ENCODE results near the gene ZC4H2. TPM values are rescaled to one million over a fixed set of nuclear protein-coding genes. Genes with fewer than 3 reads are reported as not detected.
"Not testable (repeated sequence)": the region's sequence is repeated elsewhere in the genome, so short reads cannot be mapped to it uniquely, and the experiment has no call there.

Gene ZC4H2, protein sequence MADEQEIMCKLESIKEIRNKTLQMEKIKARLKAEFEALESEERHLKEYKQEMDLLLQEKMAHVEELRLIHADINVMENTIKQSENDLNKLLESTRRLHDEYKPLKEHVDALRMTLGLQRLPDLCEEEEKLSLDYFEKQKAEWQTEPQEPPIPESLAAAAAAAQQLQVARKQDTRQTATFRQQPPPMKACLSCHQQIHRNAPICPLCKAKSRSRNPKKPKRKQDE
- total RNA-seq (2022) (4.4 and 8.3 TPM in 2 replicates), Bru-seq, nascent RNA (percentile 33 among the genes with signal in this experiment), BruChase-seq, experiment 1, labeled RNA remaining after a 6-hour chase (percentile 35 among the genes with signal in this experiment), BruChase-seq, experiment 2, labeled RNA remaining after a 2-hour chase (percentile 41 among the genes with signal in this experiment)
- long read RNA-seq, transcript ZC4H2-202 (5 exons, 2,184 nt), result major isoform, 13 of 18 reads
- long read RNA-seq, partial matches to known transcripts, result 2 of 18 reads
- long read RNA-seq, other reads (novel, unspliced or antisense), result 0 of 18 reads

DNA sequence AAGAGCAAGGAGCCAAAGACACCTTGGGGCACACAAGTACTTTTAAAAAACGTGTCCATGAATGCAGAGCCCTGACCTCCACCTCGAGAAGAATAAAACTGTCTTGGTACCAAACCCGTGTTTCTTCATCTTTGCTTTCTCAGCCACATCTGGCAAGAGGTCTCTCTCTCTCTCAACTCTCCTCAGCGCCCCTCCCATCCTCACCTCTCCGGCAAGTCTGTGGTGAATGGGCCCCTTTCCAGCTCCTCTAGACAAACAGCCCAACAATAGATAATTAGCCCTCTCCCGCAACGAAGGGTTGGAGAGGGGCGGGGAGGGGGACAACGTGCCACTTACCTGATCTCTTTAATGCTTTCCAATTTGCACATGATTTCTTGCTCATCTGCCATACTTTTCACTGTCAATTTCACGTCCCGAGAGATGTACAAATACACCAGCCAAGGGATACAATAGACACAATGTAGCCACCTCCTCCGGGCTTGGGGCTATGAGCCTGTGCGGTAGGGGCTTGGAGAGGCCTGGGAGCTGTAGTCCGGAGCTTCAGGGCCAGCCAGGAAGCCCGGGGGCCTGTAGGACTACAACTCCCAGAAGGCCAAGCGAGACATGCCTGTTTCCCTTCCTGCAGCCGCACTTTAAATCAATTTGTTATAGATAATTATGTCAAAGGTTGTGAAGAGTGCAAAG lies at the start of gene ZC4H2:
Gene ZC4H2 (minus strand): TSS at position 462 of the 684 bp plus-strand sequence. CDS start 73 bp downstream, at position 389.
- peak; percentile 76 for DNase-seq (ENCODE audit: unreplicated experiment)
- peak within 1 kb of the TSS; percentile 84 for H3K4me3 Mint-ChIP-seq (ENCODE audit: unreplicated experiment)
- TSS peak; percentile 54 for BruUV-seq (replicated peaks)

DNA sequence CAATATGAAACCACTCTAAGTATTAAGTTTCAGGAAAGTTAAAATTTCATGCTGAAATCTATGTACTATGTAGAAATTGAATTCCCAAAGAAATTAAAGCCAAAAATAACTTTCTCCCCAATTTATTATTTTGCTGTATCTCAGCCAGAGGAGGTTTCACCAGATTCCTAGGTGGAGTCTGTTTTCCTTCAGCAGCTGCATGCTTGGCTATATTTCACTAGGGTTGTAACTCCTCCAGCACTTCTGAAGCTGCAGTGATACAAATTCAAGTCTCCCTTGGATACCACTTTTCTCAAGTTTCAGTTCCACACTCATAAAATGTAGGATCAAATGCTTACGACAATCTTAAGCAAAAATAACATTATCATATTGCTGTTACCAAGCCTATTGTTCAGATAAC lies 41.2 kb upstream of the ZC4H2 start:
- TF ChIP-seq, protein P1, sequence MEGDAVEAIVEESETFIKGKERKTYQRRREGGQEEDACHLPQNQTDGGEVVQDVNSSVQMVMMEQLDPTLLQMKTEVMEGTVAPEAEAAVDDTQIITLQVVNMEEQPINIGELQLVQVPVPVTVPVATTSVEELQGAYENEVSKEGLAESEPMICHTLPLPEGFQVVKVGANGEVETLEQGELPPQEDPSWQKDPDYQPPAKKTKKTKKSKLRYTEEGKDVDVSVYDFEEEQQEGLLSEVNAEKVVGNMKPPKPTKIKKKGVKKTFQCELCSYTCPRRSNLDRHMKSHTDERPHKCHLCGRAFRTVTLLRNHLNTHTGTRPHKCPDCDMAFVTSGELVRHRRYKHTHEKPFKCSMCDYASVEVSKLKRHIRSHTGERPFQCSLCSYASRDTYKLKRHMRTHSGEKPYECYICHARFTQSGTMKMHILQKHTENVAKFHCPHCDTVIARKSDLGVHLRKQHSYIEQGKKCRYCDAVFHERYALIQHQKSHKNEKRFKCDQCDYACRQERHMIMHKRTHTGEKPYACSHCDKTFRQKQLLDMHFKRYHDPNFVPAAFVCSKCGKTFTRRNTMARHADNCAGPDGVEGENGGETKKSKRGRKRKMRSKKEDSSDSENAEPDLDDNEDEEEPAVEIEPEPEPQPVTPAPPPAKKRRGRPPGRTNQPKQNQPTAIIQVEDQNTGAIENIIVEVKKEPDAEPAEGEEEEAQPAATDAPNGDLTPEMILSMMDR (IDR thresholded peaks at IDR 0.05; ENCODE audit: unreplicated experiment), result no peak
- no peaks in the 10 kb centered on the region for H3K4me1 Mint-ChIP-seq (ENCODE audit: insufficient read depth, unreplicated experiment)
- no peak for DNase-seq (ENCODE audit: unreplicated experiment)
- H3K9me3 Mint-ChIP-seq (ENCODE audit: unreplicated experiment), result peaks cover 21% of the 10 kb centered on the region
- H3K27ac Mint-ChIP-seq (ENCODE audit: low read depth, unreplicated experiment), result no peak overlapping the region
- no peaks in the 10 kb centered on the region for H3K27me3 Mint-ChIP-seq (ENCODE audit: insufficient read depth, unreplicated experiment)
- intact Hi-C loops (cut with micrococcal nuclease), result no loop called here
- no peaks in the 10 kb centered on the region for H3K36me3 Mint-ChIP-seq (ENCODE audit: insufficient read depth, unreplicated experiment)
- no TSS peak for BruUV-seq (replicated peaks)
- ChIA-PET POLR2A (no interaction called here), CTCF (no interaction called here)
- no peak overlapping the region for H3K4me3 Mint-ChIP-seq (ENCODE audit: unreplicated experiment)

More for the DNA sequence above, at the start of gene ZC4H2:
- intact Hi-C loops (cut with micrococcal nuclease), result no loop called here
- Mint-ChIP-seq H3K27me3 (ENCODE audit: insufficient read depth, unreplicated experiment) (no peaks in the 10 kb centered on the region), H3K36me3 (ENCODE audit: insufficient read depth, unreplicated experiment) (no peaks in the 10 kb centered on the region), H3K4me1 (ENCODE audit: insufficient read depth, unreplicated experiment) (no peaks in the 10 kb centered on the region), H3K9me3 (ENCODE audit: unreplicated experiment) (peaks cover 19% of the 10 kb centered on the region), H3K27ac (ENCODE audit: low read depth, unreplicated experiment) (no peak within 1 kb of the TSS)
- CTCF ChIA-PET, result no interaction called here
- POLR2A ChIA-PET, result interaction anchor here (0.6 to 1.8 kb wide), 7 partner anchors 14 to 1625 kb away, joined by 3 to 5 read pairs (median 3); partner anchors contain the start of gene LAS1L
- TF ChIP-seq, protein P1 (IDR thresholded peaks at IDR 0.05; ENCODE audit: unreplicated experiment), result no peak

DNA sequence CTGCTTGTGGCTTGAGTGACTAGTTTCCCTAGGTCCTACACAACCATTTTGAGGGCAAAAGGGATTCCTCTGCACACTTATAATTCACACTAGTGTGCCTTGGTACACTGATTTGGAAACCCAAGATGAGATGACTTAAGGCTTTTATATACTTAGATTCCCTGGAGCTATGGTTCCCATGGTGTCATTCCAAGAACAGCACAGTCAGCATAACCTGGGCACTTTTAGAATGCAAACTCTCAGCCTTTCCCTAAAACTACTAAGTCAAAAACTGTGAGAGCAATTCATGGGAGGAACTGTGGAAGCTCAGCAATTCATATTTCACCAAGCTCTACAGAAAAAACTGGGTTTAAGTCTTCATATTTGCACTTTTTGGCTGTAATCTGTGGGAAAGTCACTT lies 38.0 kb upstream of the ZC4H2 start:
- H3K4me1 Mint-ChIP-seq (ENCODE audit: insufficient read depth, unreplicated experiment), result no peaks in the 10 kb centered on the region
- H3K9me3 Mint-ChIP-seq (ENCODE audit: unreplicated experiment), result peaks cover 28% of the 10 kb centered on the region
- TF ChIP-seq, protein P1 (IDR thresholded peaks at IDR 0.05; ENCODE audit: unreplicated experiment), result no peak
- no peaks in the 10 kb centered on the region for H3K27me3 Mint-ChIP-seq (ENCODE audit: insufficient read depth, unreplicated experiment)
- H3K36me3 Mint-ChIP-seq (ENCODE audit: insufficient read depth, unreplicated experiment), result no peaks in the 10 kb centered on the region
- H3K27ac Mint-ChIP-seq (ENCODE audit: low read depth, unreplicated experiment), result no peak overlapping the region
- POLR2A ChIA-PET, result no interaction called here
- CTCF ChIA-PET, result no interaction called here
- H3K4me3 Mint-ChIP-seq (ENCODE audit: unreplicated experiment), result no peak overlapping the region
- intact Hi-C loops (cut with micrococcal nuclease), result no loop called here
- no TSS peak for BruUV-seq (replicated peaks)
- no peak for DNase-seq (ENCODE audit: unreplicated experiment)

DNA sequence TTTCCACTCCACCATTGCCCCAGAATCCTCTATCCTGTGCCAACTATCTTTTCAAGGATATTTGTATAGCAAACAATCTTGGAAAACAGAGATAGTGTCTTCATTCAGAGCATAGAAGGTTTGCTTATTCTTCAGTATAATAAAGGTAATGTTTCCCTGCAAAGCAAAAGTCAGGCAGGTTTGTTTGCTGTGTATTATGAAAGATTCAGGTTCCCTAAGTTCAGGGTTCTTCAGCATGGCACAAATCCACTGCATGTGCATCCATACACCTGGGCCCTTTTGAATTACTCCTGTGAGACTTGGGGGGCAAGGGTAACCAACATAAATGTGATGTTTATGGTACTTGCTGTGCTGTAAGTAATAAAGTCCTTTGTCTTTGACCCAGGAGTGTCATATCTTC lies 33.2 kb upstream of the ZC4H2 start:
- Mint-ChIP-seq H3K27ac (ENCODE audit: low read depth, unreplicated experiment) (no peak overlapping the region), H3K4me3 (ENCODE audit: unreplicated experiment) (no peak overlapping the region), H3K4me1 (ENCODE audit: insufficient read depth, unreplicated experiment) (no peaks in the 10 kb centered on the region), H3K36me3 (ENCODE audit: insufficient read depth, unreplicated experiment) (no peaks in the 10 kb centered on the region), H3K27me3 (ENCODE audit: insufficient read depth, unreplicated experiment) (no peaks in the 10 kb centered on the region), H3K9me3 (ENCODE audit: unreplicated experiment) (peaks cover 14% of the 10 kb centered on the region)
- ChIA-PET POLR2A (no interaction called here), CTCF (no interaction called here)
- intact Hi-C loops (cut with micrococcal nuclease), result no loop called here
- TF ChIP-seq, protein P1 (IDR thresholded peaks at IDR 0.05; ENCODE audit: unreplicated experiment), result no peak
- BruUV-seq (replicated peaks), result no TSS peak
- DNase-seq (ENCODE audit: unreplicated experiment), result no peak

DNA sequence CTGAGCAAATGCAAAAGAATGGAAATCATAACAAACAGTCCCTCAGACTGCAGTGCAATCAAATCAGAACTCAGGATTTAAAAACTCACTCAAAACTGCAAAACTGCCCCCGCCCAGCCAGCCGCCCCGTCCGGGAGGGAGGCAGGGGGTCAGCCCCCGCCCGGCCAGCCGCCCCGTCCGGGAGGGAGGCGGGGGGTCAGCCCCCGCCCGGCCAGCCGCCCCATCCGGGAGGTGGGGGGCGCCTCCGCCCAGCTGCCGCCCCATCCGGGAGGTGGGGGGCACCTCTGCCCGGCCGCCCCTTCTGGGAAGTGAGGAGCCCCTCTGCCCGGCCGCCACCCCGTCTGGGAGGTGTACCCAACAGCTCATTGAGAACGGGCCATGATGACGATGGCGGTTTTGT lies 26.0 kb upstream of the ZC4H2 start:
- POLR2A ChIA-PET; H3K4me3 Mint-ChIP-seq (ENCODE audit: unreplicated experiment); H3K27ac Mint-ChIP-seq (ENCODE audit: low read depth, unreplicated experiment); BruUV-seq (replicated peaks); H3K27me3 Mint-ChIP-seq (ENCODE audit: insufficient read depth, unreplicated experiment); H3K4me1 Mint-ChIP-seq (ENCODE audit: insufficient read depth, unreplicated experiment); DNase-seq (ENCODE audit: unreplicated experiment); intact Hi-C loops (cut with micrococcal nuclease); H3K36me3 Mint-ChIP-seq (ENCODE audit: insufficient read depth, unreplicated experiment): not testable (repeated sequence)
- CTCF ChIA-PET, result interaction anchor here (0.6 kb wide), 1 partner anchor 1106 kb away, joined by 6 read pairs; no protein-coding TSS in a partner anchor
- H3K9me3 Mint-ChIP-seq (ENCODE audit: unreplicated experiment), result peaks cover 33% of the 10 kb centered on the region
